Lower leg skin (tissue), 3 donors: ENCODE results near the gene SSH2.
"Not testable (repeated sequence)": the region's sequence is repeated elsewhere in the genome, so short reads cannot be mapped to it uniquely, and the experiment has no call there.

Experiments
- POLR2A ChIP-seq, 2 donors: fragments of 450-650 bp; IDR thresholded peaks; one replicate each; pipeline ENCODE4 v1.6.1; 2016 to 2017; ENCODE audit warnings: antibody characterized with exemption in 2 of 2, mild to moderate bottlenecking in 1 of 2, moderate library complexity in 1 of 2
- TF ChIP-seq, protein P1 (sequence below), 3 donors: fragments of 450-650 bp; IDR thresholded peaks; one replicate each; pipeline ENCODE4 v1.5.1; 2016; ENCODE audit warnings: antibody characterized with exemption in 3 of 3, mild to moderate bottlenecking in 3 of 3, moderate library complexity in 2 of 3

DNA sequence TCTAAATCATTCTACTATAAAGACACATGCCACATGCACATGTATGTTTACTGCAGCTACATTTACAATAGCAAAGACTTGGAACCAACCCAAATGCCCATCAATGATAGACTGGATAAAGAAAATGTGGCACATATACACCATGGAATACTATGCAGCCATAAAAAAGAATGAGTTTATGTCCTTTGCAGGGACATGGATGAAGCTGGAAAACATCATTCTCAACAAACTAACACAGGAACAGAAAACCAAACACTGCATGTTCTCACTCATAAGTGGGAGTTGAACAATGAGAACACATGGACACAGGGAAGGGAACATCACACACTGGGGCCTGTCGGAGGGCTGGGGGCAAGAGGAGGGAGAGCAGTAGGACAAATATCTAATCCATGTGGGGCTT, 204.6 kb downstream of the SSH2 start:
- TF ChIP-seq, protein P1, sequence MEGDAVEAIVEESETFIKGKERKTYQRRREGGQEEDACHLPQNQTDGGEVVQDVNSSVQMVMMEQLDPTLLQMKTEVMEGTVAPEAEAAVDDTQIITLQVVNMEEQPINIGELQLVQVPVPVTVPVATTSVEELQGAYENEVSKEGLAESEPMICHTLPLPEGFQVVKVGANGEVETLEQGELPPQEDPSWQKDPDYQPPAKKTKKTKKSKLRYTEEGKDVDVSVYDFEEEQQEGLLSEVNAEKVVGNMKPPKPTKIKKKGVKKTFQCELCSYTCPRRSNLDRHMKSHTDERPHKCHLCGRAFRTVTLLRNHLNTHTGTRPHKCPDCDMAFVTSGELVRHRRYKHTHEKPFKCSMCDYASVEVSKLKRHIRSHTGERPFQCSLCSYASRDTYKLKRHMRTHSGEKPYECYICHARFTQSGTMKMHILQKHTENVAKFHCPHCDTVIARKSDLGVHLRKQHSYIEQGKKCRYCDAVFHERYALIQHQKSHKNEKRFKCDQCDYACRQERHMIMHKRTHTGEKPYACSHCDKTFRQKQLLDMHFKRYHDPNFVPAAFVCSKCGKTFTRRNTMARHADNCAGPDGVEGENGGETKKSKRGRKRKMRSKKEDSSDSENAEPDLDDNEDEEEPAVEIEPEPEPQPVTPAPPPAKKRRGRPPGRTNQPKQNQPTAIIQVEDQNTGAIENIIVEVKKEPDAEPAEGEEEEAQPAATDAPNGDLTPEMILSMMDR (IDR thresholded peaks at IDR 0.05), result not testable (repeated sequence)
- TF ChIP-seq POLR2A (IDR thresholded peaks at IDR 0.05), result not testable (repeated sequence)
